Prostate gland (tissue), 2 donors: ENCODE data around the gene AQP1. TPM values are rescaled to one million over a fixed set of nuclear protein-coding genes. Genes with fewer than 3 reads are reported as not detected.

Experiments
- DNase-seq: peaks from one replicate; pipeline ENCODE4 v3.0.0-alpha.2; 2019; ENCODE audit warnings: low spot score
- H3K27ac ChIP-seq, 2 donors: fragments of 200-600 bp; sonication (generic); 2 replicates each; pipeline ENCODE4 v1.5.1; 2017 to 2019
- H3K27me3 ChIP-seq: fragments of 200-600 bp; sonication (generic); replicated peaks from 2 replicates; pipeline ENCODE4 v1.5.1; 2019; ENCODE audit not compliant: insufficient read depth
- H3K36me3 ChIP-seq, 2 donors: fragments of 200-600 bp; sonication (generic); 1 replicate in 1 of 2; 2 replicates in 1 of 2; pipeline versions ENCODE4 v1.5.1 to v1.8.1; 2017 to 2019
- H3K4me1 ChIP-seq: fragments of 200-600 bp; sonication (generic); replicated peaks from 2 replicates; pipeline ENCODE4 v1.5.1; 2019
- H3K4me3 ChIP-seq, 2 donors: fragments of 200-600 bp; sonication (generic); 2 replicates each; pipeline ENCODE4 v1.5.1; 2017 to 2019
- H3K9me3 ChIP-seq: fragments of 200-600 bp; sonication (generic); 2 replicates; pipeline ENCODE4 v1.5.1; 2017
- POLR2A ChIP-seq: fragments of 450-650 bp; IDR thresholded peaks from one replicate; pipeline ENCODE4 v1.6.1; 2016; ENCODE audit warnings: antibody characterized with exemption, mild to moderate bottlenecking
- POLR2AphosphoS5 ChIP-seq: sonication (generic); formaldehyde crosslinking; IDR thresholded peaks from one replicate; pipeline ENCODE4 v1.6.1; 2017; ENCODE audit warnings: antibody characterized with exemption
- WGBS: methylation state at CpG from one replicate; pipeline ENCODE4 v1.1.5; 2018; 5-methylcytosine and 5-hydroxymethylcytosine counted together
- intact Hi-C: fragments of 100-400 bp; cut with DNase I; formaldehyde crosslinking; loops from one replicate; pipeline ENCODE4 v1.14.2; 2022
- total RNA-seq, 2 donors: library from RNA; depleted of rRNA; stranded (reverse); fragments of >200 nt; gene quantifications; one replicate each; pipeline ENCODE4 v1.1.0, GENCODE V29; 2016
- TF ChIP-seq, protein P1 (sequence below), 4 experiments: fragments of 200-600 bp in 2 of 4; fragments of 450-650 bp in 2 of 4; sonication (generic) in 2 of 4; IDR thresholded peaks; 1 replicate in 3 of 4; 2 replicates in 1 of 4; pipeline ENCODE4 v1.5.1; 2016 to 2019; ENCODE audit warnings: antibody characterized with exemption in 4 of 4, mild to moderate bottlenecking in 2 of 4, moderate library complexity in 2 of 4

Gene AQP1
- total RNA-seq, 2 donors from 2014 or later, result 89.4 to 117 TPM

DNA sequence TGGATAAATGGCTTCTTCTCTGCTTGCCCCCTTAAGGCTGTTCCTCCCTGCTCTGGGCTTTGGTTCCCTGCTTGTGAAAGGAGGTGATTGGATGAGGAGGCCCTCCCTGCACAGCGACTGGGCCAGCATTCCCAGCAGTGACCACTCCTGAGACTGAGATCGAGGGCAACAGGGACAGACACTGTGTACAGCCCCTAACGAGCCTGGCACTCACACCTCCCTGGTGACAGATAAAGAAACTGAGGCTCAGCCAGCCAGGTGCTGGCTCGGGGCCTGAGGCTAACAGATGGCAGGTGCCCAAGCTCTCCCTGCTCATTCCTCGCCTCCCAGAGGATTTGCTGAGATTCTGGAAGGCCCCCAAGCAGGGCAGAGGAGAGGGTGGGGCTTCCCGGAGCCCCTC lies 12.0 kb upstream of the AQP1 start:
- 43% methylated on average over 6 of the region's 6 CpGs for WGBS
- Histone ChIP-seq H3K4me3 (no peak overlapping the region), H3K36me3 (no peaks in the 10 kb centered on the region), H3K4me1 (no peaks in the 10 kb centered on the region), H3K9me3 (no peaks in the 10 kb centered on the region), H3K27me3 (no peaks in the 10 kb centered on the region), H3K27ac (no peak overlapping the region)
- intact Hi-C loops, result no loop called here
- TF ChIP-seq, protein P1, sequence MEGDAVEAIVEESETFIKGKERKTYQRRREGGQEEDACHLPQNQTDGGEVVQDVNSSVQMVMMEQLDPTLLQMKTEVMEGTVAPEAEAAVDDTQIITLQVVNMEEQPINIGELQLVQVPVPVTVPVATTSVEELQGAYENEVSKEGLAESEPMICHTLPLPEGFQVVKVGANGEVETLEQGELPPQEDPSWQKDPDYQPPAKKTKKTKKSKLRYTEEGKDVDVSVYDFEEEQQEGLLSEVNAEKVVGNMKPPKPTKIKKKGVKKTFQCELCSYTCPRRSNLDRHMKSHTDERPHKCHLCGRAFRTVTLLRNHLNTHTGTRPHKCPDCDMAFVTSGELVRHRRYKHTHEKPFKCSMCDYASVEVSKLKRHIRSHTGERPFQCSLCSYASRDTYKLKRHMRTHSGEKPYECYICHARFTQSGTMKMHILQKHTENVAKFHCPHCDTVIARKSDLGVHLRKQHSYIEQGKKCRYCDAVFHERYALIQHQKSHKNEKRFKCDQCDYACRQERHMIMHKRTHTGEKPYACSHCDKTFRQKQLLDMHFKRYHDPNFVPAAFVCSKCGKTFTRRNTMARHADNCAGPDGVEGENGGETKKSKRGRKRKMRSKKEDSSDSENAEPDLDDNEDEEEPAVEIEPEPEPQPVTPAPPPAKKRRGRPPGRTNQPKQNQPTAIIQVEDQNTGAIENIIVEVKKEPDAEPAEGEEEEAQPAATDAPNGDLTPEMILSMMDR (IDR thresholded peaks at IDR 0.05), result no peak
- TF ChIP-seq POLR2AphosphoS5 (no peak), POLR2A (no peak)
- no peak for DNase-seq

- intact Hi-C loops, result no loop called here
- TF ChIP-seq POLR2A (no peak), POLR2AphosphoS5 (no peak)
- TF ChIP-seq, protein P1 (IDR thresholded peaks at IDR 0.05), result no peak
- no peaks in the 10 kb centered on the region for H3K36me3 ChIP-seq
- WGBS, result 64% methylated on average over 9 of the region's 9 CpGs
- no peak for DNase-seq
- no peaks in the 10 kb centered on the region for H3K27me3 ChIP-seq
- H3K4me3 ChIP-seq, result no peak overlapping the region
- H3K9me3 ChIP-seq, result no peaks in the 10 kb centered on the region
- no peaks in the 10 kb centered on the region for H3K4me1 ChIP-seq
- H3K27ac ChIP-seq, result no peak overlapping the region
Measured at GRCh38 chr7:30900053-30900452, 11.6 kb upstream of the AQP1 start.

DNA sequence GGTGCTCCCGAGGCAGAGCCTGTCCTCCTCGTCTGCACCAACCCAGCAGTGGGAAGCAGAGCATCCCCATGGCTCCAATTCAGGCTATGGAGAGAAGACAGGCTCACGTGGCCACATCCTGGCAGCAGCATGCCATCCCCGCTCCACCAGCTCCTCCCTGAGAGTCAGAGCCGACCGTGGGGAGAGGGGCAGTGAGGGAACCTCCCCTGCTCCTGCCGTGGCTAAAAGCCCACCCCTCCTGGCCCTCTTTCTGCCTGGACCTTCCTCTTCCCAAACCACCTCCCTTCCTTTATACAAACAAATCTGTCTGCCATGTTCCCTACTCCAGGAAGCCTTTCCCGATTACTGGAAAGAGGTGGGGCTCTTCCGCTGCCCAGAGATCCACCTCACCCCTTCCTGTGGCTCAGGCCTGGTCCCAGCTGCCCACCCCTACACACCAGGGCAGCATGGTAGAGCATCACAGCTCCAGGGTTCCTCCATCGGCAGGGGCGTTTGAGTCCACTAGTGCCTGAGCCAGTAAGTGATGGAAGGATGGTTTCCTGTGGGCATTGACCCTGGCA lies 10.8 kb upstream of the AQP1 start:
- no peaks in the 10 kb centered on the region for H3K36me3 ChIP-seq
- H3K4me3 ChIP-seq, result no peak overlapping the region
- intact Hi-C loops, result no loop called here
- no peaks in the 10 kb centered on the region for H3K9me3 ChIP-seq
- DNase-seq, result no peak
- H3K27ac ChIP-seq, result no peak overlapping the region
- H3K4me1 ChIP-seq, result no peaks in the 10 kb centered on the region
- no peaks in the 10 kb centered on the region for H3K27me3 ChIP-seq
- TF ChIP-seq POLR2A (no peak), POLR2AphosphoS5 (no peak)
- TF ChIP-seq, protein P1 (IDR thresholded peaks at IDR 0.05), result no peak
- WGBS, result 84% methylated on average over 11 of the region's 11 CpGs

GRCh38 chr7:30901856-30902255 lies 9.8 kb upstream of the AQP1 start:
- Histone ChIP-seq H3K27me3 (no peaks in the 10 kb centered on the region), H3K9me3 (no peaks in the 10 kb centered on the region), H3K4me3 (no peak overlapping the region), H3K36me3 (no peaks in the 10 kb centered on the region), H3K4me1 (no peaks in the 10 kb centered on the region), H3K27ac (no peak overlapping the region)
- TF ChIP-seq POLR2AphosphoS5 (no peak), POLR2A (no peak)
- TF ChIP-seq, protein P1 (IDR thresholded peaks at IDR 0.05), result no peak
- DNase-seq, result no peak
- WGBS, result 98% methylated on average over 2 of the region's 2 CpGs
- intact Hi-C loops, result no loop called here

GRCh38 chr7:30902466-30902865 lies 9.2 kb upstream of the AQP1 start:
- no peak for DNase-seq
- Histone ChIP-seq H3K27me3 (no peaks in the 10 kb centered on the region), H3K4me3 (no peak overlapping the region), H3K4me1 (no peaks in the 10 kb centered on the region), H3K9me3 (no peaks in the 10 kb centered on the region), H3K36me3 (no peaks in the 10 kb centered on the region), H3K27ac (no peak overlapping the region)
- intact Hi-C loops, result no loop called here
- WGBS, result 91% methylated on average over 11 of the region's 11 CpGs
- TF ChIP-seq, protein P1 (IDR thresholded peaks at IDR 0.05), result no peak
- TF ChIP-seq POLR2A (no peak), POLR2AphosphoS5 (no peak)
